Bronchus fibroblast of lung (primary cell): ENCODE measurements around the gene PEX7. TPM values are rescaled to one million over a fixed set of nuclear protein-coding genes. Genes with fewer than 3 reads are reported as not detected.

Source experiments
- total RNA-seq: library from RNA; depleted of rRNA; stranded (reverse); fragments of >200 nt; gene quantifications from 2 replicates; pipeline ENCODE4 v1.2.3, GENCODE V29; 2015

Gene PEX7, protein sequence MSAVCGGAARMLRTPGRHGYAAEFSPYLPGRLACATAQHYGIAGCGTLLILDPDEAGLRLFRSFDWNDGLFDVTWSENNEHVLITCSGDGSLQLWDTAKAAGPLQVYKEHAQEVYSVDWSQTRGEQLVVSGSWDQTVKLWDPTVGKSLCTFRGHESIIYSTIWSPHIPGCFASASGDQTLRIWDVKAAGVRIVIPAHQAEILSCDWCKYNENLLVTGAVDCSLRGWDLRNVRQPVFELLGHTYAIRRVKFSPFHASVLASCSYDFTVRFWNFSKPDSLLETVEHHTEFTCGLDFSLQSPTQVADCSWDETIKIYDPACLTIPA
- total RNA-seq = 10.8 and 11.6 TPM in 2 replicates

DNA sequence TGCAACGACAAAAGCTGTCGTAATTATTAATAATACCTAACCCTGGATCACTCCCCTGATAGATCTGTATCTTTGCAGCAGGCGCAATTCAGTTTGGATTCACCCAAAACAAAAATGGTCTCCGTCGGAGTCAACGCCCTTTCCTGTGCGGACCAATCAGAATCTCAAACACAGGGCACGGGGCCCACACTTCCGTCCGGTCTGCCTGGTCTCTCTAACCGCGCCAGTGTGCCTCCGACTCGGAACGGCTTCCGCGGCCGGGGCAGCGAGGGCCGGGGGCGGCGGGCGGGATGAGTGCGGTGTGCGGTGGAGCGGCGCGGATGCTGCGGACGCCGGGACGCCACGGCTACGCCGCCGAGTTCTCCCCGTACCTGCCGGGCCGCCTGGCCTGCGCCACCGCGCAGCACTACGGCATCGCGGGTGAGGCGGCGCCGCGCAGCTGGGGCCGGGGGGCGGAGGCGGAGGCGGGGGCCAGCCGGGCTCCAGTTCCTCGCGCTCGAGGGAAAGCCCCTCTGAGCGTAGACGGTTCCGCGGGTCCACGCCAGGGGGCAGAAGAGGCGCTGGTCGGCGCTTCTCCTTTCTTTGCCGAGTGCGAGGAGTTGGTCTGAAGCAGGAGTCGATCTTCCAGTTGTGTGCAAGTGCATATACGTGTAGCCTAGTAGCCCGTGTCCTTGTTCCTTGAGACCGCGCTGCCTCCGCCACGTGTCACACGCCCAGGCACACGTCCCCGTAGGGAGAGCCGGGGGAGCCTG lies at the start of gene PEX7:
Gene PEX7 (plus strand): TSS at position 217 of the 752 bp plus-strand sequence. CDS start 74 bp downstream, at position 291.

DNA sequence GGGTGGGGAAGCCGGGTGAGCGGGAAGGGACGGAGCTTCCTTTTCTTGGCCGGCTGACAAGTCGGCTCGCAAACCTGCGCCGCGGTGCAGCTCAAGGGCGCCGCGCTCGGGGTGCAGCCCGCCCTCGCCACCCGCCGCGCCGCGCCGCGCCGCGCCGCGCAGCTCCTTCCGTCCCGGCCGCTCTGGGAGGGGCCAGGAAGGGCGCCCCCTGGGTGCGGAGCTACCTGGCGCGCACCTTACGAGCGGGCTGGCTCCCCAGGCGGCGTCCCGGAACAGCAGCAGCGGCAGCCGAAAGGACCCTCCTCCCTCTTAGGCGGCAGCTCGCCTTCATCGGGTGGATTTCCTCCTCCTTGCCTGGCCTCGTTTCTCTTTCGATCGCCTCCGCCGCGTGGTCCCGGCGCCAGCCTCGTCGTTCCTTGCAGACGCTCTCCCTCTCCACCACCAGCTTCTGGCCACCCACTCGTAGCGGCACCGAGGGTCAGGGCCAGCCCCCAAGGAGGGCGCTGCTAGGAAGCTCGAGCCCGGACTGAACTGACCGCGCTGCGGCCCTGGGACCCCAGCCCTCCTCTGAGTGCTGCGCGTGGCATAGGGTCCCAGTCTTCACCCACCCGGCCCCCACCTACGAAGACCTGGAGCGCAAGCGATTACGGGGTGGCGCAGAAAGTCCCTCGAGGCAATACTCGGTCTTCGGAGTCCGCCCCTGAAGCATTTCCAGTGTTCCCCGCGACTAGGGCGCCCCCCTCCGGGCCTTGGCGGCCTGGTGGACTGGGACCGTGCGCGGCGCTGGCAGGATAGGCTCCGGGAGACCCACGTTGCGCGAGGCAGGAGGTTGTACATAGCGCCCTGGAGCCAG lies 29.8 kb upstream of the PEX7 start, which contains the start of gene MAP3K5:
Gene MAP3K5 (minus strand): TSS at position 68 of the 853 bp plus-strand sequence. CDS start 320 bp downstream, outside the sequence.

DNA sequence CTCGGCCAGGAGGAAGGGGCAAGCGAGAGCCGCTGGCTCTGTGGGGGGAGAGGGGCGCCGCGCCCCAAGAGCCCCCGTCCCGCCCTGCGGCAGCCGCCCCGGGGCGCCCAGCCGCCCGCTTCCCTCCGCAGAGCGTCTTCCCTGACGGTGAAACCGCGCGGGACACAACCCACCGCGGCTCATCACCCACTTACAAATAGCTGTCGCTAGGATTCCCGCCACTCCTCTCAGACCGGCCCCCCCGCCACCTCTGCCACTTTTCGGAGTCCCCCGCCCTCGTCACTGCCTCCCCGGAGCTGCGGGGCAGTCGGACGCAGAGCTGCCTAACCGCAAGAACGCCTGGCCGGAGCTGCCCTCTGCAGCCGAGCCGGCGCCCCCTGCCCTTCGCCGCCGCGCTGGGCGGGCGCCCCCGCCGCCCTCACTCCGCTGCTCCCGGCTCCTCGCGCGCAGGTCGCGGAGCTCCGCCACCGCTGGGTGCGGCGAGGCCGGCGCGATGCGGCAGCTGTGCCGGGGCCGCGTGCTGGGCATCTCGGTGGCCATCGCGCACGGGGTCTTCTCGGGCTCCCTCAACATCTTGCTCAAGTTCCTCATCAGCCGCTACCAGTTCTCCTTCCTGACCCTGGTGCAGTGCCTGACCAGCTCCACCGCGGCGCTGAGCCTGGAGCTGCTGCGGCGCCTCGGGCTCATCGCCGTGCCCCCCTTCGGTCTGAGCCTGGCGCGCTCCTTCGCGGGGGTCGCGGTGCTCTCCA lies 99.7 kb downstream of the PEX7 start, which contains the start of gene SLC35D3:
Gene SLC35D3 (plus strand): TSS at position 366 of the 749 bp plus-strand sequence. CDS start 128 bp downstream, at position 494.

Other genes starting within 250 kb of the PEX7 start
- 9.1 and 9.8 TPM in 2 replicates for gene MAP3K5, start 30.1 kb upstream of the PEX7 start, total RNA-seq
- not detected in 2 replicates for gene SLC35D3, start 99.7 kb downstream of the PEX7 start, total RNA-seq
- gene IL20RA, start 222.4 kb downstream of the PEX7 start, total RNA-seq = 0.17 and 0.45 TPM in 2 replicates